ENCODE results near the gene LRRC47. TPM values are rescaled to one million over a fixed set of nuclear protein-coding genes. Genes with fewer than 3 reads are reported as not detected.

LRRC47 gene
- total and polyA plus RNA-seq, 2 of the 13 experiments (the other 11 are each of a cell fraction or from before 2014, with no cell fraction given): 18.3 to 52.5 TPM

- Histone ChIP-seq H4K20me1 (ENCODE audit: insufficient read depth, low read length) (no peaks in the 10 kb centered on the region), H3K4me2 (ENCODE audit: low read depth, low read length) (no peak overlapping the region), H3K27me3 (ENCODE audit: control insufficient read depth in 1 of 2, insufficient read depth in 2 of 2, low read length in 2 of 2) (no peaks in the 10 kb centered on the region; a peak in 1 of 5 replicates), H3K79me2 (ENCODE audit: insufficient read depth, low read length) (peaks cover 6% of the 10 kb centered on the region), H3K36me3 (replicated peaks in 1 of 2; ENCODE audit: control insufficient read depth in 1 of 2, insufficient read depth in 2 of 2, low read length in 2 of 2) (peaks cover 3 to 45% of the 10 kb centered on the region in 2 experiments), H3K4me3 (replicated peaks in 1 of 3; ENCODE audit: insufficient read depth in 1 of 3, low read depth in 2 of 3, low read length in 3 of 3) (no peak overlapping the region), H2AFZ (ENCODE audit: low read length) (no peak overlapping the region), H3K27ac (ENCODE audit: extremely low read length, insufficient read depth, low read length) (no peak overlapping the region), H3K9me3 (ENCODE audit: low read length) (no peaks in the 10 kb centered on the region), H3K4me1 (ENCODE audit: insufficient read depth, low read length) (peaks cover 31% of the 10 kb centered on the region), H3K9ac (ENCODE audit: insufficient read depth, low read depth, low read length) (no peak overlapping the region)
- FAIRE-seq: no peak
- intact Hi-C loops (cut with micrococcal nuclease; ENCODE audit: unreplicated experiment): no loop called here
- no peak for DNase-seq (ENCODE audit: low spot score)
- ATAC-seq: no peak
- ChIA-PET CTCF (ENCODE audit: low intra/inter-chr PET ratio, low total read pairs) (no interaction called here), POLR2A (no interaction called here)
- no peak for TF ChIP-seq NRL (CRISPR knock-in tag; IDR thresholded peaks at IDR 0.05; ENCODE audit: borderline replicate concordance)
- no peak for TF ChIP-seq SOX5 (CRISPR knock-in tag; IDR thresholded peaks at IDR 0.05; ENCODE audit: borderline replicate concordance)
- TF ChIP-seq MIER2 (CRISPR knock-in tag; IDR thresholded peaks at IDR 0.05): no peak
- TF ChIP-seq, protein P1, sequence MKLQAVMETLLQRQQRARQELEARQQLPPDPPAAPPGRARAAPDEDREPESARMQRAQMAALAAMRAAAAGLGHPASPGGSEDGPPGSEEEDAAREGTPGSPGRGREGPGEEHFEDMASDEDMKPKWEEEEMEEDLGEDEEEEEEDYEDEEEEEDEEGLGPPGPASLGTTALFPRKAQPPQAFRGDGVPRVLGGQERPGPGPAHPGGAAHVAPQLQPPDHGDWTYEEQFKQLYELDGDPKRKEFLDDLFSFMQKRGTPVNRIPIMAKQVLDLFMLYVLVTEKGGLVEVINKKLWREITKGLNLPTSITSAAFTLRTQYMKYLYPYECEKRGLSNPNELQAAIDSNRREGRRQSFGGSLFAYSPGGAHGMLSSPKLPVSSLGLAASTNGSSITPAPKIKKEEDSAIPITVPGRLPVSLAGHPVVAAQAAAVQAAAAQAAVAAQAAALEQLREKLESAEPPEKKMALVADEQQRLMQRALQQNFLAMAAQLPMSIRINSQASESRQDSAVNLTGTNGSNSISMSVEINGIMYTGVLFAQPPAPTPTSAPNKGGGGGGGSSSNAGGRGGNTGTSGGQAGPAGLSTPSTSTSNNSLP (IDR thresholded peaks at IDR 0.05; ENCODE audit: low read depth, low read length): no peak
- no peak for TF ChIP-seq RELA (CRISPR knock-in tag; IDR thresholded peaks at IDR 0.05)
- no peak for TF ChIP-seq SOX6 (IDR thresholded peaks at IDR 0.05)
- no peak for TF ChIP-seq SOX6 (CRISPR knock-in tag; IDR thresholded peaks at IDR 0.05)
- no peak for TF ChIP-seq YEATS2 (CRISPR knock-in tag; IDR thresholded peaks at IDR 0.05; ENCODE audit: borderline replicate concordance)
- no peak for TF ChIP-seq GLI4 (CRISPR knock-in tag; IDR thresholded peaks at IDR 0.05; ENCODE audit: borderline replicate concordance)
- TF ChIP-seq ZNF589 (CRISPR knock-in tag; conservative IDR thresholded peaks at IDR 0.05): no peak
- TF ChIP-seq ZSCAN25 (CRISPR knock-in tag; IDR thresholded peaks at IDR 0.05): no peak
- TF ChIP-seq KDM1A (CRISPR knock-in tag; IDR thresholded peaks at IDR 0.05): no peak
- TF ChIP-seq, protein P2, sequence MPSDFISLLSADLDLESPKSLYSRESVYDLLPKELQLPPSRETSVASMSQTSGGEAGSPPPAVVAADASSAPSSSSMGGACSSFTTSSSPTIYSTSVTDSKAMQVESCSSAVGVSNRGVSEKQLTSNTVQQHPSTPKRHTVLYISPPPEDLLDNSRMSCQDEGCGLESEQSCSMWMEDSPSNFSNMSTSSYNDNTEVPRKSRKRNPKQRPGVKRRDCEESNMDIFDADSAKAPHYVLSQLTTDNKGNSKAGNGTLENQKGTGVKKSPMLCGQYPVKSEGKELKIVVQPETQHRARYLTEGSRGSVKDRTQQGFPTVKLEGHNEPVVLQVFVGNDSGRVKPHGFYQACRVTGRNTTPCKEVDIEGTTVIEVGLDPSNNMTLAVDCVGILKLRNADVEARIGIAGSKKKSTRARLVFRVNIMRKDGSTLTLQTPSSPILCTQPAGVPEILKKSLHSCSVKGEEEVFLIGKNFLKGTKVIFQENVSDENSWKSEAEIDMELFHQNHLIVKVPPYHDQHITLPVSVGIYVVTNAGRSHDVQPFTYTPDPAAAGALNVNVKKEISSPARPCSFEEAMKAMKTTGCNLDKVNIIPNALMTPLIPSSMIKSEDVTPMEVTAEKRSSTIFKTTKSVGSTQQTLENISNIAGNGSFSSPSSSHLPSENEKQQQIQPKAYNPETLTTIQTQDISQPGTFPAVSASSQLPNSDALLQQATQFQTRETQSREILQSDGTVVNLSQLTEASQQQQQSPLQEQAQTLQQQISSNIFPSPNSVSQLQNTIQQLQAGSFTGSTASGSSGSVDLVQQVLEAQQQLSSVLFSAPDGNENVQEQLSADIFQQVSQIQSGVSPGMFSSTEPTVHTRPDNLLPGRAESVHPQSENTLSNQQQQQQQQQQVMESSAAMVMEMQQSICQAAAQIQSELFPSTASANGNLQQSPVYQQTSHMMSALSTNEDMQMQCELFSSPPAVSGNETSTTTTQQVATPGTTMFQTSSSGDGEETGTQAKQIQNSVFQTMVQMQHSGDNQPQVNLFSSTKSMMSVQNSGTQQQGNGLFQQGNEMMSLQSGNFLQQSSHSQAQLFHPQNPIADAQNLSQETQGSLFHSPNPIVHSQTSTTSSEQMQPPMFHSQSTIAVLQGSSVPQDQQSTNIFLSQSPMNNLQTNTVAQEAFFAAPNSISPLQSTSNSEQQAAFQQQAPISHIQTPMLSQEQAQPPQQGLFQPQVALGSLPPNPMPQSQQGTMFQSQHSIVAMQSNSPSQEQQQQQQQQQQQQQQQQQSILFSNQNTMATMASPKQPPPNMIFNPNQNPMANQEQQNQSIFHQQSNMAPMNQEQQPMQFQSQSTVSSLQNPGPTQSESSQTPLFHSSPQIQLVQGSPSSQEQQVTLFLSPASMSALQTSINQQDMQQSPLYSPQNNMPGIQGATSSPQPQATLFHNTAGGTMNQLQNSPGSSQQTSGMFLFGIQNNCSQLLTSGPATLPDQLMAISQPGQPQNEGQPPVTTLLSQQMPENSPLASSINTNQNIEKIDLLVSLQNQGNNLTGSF (CRISPR knock-in tag; IDR thresholded peaks at IDR 0.05): no peak
- TF ChIP-seq MIXL1 (CRISPR knock-in tag; IDR thresholded peaks at IDR 0.05): no peak
- TF ChIP-seq RCOR2 (CRISPR knock-in tag; IDR thresholded peaks at IDR 0.05): no peak
- TF ChIP-seq ZKSCAN8 (CRISPR knock-in tag; IDR thresholded peaks at IDR 0.05; ENCODE audit: borderline replicate concordance): no peak
- no peak for TF ChIP-seq TOE1 (CRISPR knock-in tag; IDR thresholded peaks at IDR 0.05)
- TF ChIP-seq IRX3 (CRISPR knock-in tag; IDR thresholded peaks at IDR 0.05; ENCODE audit: borderline replicate concordance, low read depth): no peak
- no peak for TF ChIP-seq ZNF484 (CRISPR knock-in tag; IDR thresholded peaks at IDR 0.05; ENCODE audit: borderline replicate concordance, low read depth)
- WGBS (ENCODE audit: low lambda C conversion rate): 97% methylated on average over 4 of the region's 4 CpGs
- in situ Hi-C loops (cut with HindIII; ENCODE audit: extremely low pct_ligation_motif_present, low pct_unique_long_range_greater_than_20kb): no loop called here
- BruUV-seq (replicated peaks): no TSS peak
Observed at GRCh38 chr1:3743421-3743820, 52.9 kb downstream of the LRRC47 start.
